Medulla oblongata (tissue), 1 donor: ENCODE measurements around the gene VWA8.

Experiments
- DNase-seq: peaks from one replicate; pipeline ENCODE4 v3.0.0-alpha.2; 2015; ENCODE audit errors: extremely low spot score

VWA8 gene

DNA sequence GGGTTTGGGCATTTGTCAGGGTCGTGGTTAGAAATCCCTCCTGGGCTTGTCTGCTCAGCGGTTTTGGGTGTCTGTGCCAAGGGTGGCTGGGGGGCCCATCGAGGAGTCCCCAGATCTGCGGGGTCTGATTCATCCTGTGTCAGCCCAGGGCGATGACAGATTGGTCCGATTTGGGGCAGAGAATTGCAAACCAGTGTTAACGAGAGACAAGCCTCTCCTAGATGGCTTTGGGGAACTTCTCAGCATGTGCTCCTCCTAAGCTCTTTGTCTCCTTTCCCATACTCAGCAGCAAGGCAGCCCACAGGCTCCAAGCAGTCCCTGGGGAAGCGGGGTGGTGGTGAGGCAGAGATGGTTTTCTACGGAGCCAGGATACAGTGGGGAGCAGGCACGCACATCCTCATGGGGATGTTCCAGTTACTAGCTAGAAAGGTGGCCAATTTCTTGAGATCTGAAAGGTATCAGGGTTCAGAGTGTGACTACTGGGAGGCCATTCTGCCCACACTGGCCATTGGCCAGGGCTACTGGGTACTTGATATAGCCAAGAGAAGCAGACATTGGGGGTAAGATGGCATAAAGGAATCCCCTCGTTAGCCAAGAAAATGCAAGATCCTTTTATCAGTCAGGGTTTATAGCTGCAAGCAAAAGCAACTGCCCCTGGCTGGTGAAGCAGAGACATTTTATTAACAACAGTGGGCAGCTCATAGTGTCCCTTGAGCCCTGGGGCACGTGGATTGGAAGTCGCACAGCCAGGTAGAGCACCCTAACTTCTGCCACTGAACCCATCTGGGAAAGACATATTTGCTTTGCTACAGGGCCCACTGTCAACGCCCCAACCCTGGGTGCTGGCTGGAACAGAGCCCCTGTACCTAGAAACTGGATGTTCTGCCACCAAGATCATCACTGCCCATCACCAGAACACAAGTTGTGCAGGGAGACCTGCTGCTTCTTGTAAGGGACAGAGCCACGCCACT is 440.0 kb downstream of the VWA8 start:
- no peak for DNase-seq

DNA sequence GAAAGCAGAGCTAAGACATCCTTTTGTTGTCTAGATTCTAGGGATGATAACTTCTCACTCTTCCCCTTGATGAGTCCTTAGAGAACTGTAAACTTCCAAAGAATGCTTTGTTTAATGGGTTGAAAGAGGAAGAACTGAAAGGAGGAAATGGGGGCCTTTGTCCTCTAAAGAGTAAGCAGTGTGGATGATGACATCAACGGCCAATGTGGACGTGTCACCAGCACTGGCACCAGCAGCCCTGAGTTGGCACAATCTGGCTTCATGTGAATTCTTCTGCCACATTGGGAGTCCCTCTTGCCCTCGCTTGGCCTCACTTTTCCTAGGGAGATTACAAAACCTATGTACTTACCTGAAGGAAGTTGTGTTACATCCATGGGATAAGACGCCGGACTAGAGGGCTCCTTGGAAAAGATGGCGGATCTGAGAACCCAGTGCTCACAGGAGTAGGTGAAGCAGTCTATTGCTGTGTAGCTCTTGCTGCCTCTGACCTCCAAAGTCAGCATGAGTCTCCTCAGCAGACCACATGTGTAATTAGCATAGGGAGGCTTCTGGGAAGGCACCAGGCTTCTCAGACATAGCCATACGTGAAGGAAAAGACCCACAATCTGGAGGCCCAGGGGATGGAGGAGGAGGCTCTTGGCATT is 440.8 kb downstream of the VWA8 start:
- DNase-seq: peak; percentile 18
